ENCODE results near the gene ULK2.

The ULK2 gene

DNA sequence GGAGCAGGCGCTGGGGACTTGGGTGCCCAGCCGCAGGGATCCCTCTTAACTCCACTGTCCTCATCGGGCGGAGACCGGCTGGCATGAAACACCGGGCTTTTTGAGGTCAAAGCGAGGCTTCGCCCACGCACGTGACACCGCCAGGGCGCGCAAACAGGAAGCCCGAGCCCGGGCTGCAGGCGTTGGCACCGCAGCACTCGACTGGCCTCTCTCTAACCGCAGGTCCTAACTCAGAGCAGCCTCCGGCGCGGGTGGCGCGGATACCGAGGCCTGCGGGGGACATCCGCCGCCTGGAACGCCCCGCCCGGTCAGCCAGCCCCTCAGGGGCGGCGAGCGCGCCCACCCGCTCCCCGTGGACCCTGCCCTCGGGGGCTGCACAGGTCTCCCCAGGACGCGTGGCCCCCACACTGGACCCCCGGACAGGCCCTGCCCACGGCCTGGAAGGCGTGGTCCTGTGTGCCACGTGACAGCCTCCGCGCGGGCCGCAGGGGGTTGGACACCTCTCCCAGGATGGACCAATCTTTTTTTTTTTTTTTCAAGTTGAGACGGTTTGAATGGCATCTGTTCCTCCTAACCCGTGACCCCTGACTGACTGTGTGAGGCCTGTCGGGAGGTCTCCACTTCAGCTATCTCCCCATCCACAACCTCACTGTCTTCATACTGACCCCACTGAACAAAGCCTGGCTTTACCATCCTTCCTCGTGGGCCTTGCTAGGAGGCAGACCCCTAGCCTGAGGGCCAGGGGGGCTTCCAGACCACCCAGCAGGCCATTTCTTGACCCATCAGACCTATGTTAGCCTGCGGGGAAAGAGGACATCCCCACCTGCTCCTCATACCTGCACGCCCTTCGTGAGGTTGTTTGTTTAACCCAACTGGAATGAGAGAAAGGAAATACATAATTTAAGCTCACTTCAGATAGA is 143.0 kb downstream of the ULK2 start:
- no peak for DNase-seq

DNA sequence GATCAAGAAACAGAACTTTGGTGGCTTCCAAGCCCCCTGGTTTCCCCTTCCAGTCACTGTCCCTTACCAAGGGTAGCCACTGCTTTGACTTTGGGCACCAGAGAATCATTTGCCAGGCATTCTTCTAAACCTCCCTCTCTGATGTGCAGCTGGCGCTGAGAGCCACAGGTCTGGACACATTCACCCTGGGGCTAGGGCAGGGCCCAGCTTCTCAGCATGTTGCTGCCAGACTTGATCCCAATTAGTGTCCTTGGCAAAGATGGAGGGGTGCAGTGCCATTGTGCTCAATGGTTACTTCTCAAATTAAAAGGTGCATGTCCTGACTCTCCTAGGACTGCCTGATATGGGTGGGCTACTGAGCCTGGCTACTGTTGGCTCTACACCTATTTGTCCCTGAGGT is 143.8 kb downstream of the ULK2 start:
- DNase-seq = no peak
